Transverse colon (tissue), 4 donors: ENCODE results near the gene CACNG7. TPM values are rescaled to one million over a fixed set of nuclear protein-coding genes. Genes with fewer than 3 reads are reported as not detected.

Experiments
- DNase-seq: peaks from one replicate; pipeline ENCODE4 v3.0.0-alpha.2; 2019
- H3K27ac ChIP-seq, 4 donors: fragments of 200-600 bp; sonication (generic); 2 replicates each; pipeline ENCODE4 v1.5.1; 2016 to 2018; ENCODE audit warnings: inconsistent platforms in 4 of 4
- H3K27me3 ChIP-seq: fragments of 200-600 bp; sonication (generic); 2 replicates; pipeline ENCODE4 v1.5.1; 2017; ENCODE audit warnings: inconsistent platforms
- H3K36me3 ChIP-seq, 4 donors: fragments of 200-600 bp; sonication (generic); 2 replicates each; pipeline ENCODE4 v1.5.1; 2017 to 2019; ENCODE audit warnings: inconsistent platforms in 4 of 4
- H3K4me1 ChIP-seq, 4 donors: fragments of 200-600 bp; sonication (generic); 2 replicates each; pipeline ENCODE4 v1.5.1; 2017 to 2020; ENCODE audit warnings: inconsistent platforms in 4 of 4
- H3K4me3 ChIP-seq, 4 donors: fragments of 200-600 bp; sonication (generic); 1 replicate in 1 of 4; 2 replicates in 3 of 4; pipeline versions ENCODE4 v1.5.1 to v1.6.1; 2017 to 2019; ENCODE audit warnings: inconsistent platforms in 4 of 4
- H3K9me3 ChIP-seq, 2 donors: fragments of 200-600 bp; sonication (generic); 2 replicates each; pipeline ENCODE4 v1.5.1; 2017 to 2019; ENCODE audit warnings: inconsistent platforms in 2 of 2
- EP300 ChIP-seq: sonication (generic); formaldehyde crosslinking; IDR thresholded peaks from one replicate; pipeline ENCODE4 v1.6.1; 2017; ENCODE audit warnings: antibody characterized with exemption, low read depth
- POLR2A ChIP-seq: fragments of 450-650 bp; IDR thresholded peaks from one replicate; pipeline ENCODE4 v1.6.1; 2016; ENCODE audit warnings: antibody characterized with exemption, mild to moderate bottlenecking, moderate library complexity
- POLR2AphosphoS5 ChIP-seq, 3 donors: sonication (generic); formaldehyde crosslinking; IDR thresholded peaks; one replicate each; pipeline ENCODE4 v1.6.1; 2016; ENCODE audit warnings: antibody characterized with exemption in 3 of 3
- WGBS, 2 donors: methylation state at CpG; one replicate each; pipeline ENCODE4 v1.1.5; 2018; ENCODE audit warnings: low coverage in 1 of 2; 5-methylcytosine and 5-hydroxymethylcytosine counted together
- in situ Hi-C, 4 donors: fragments of 200-750 bp; cut with MboI; loops; one replicate each; pipeline versions ENCODE4 v1.15.0 to v1.15.1; 2017; ENCODE audit warnings: low sequenced_read_pairs in 3 of 4, low pct_ligation_motif_present in 1 of 4, low pct_unique_long_range_greater_than_20kb in 1 of 4
- intact Hi-C: fragments of 100-400 bp; cut with DNase I; formaldehyde crosslinking; loops from one replicate; pipeline ENCODE4 v1.15.1; 2023; ENCODE audit warnings: low total_unique reads
- total RNA-seq, 4 donors: library from RNA; depleted of rRNA; stranded (reverse); fragments of >200 nt; gene quantifications; one replicate each; pipeline ENCODE4 v1.1.0, GENCODE V29; 2016
- TF ChIP-seq, protein P1 (sequence below), 5 experiments: fragments of 200-600 bp in 3 of 5; fragments of 450-650 bp in 2 of 5; sonication (generic) in 3 of 5; IDR thresholded peaks; 1 replicate in 2 of 5; 2 replicates in 3 of 5; pipeline ENCODE4 v1.5.1; 2016 to 2017; ENCODE audit warnings: antibody characterized with exemption in 5 of 5, inconsistent platforms in 3 of 5, mild to moderate bottlenecking in 2 of 5, moderate library complexity in 1 of 5

The CACNG7 gene
- total RNA-seq, 4 donors from 2014 or later: not detected

DNA sequence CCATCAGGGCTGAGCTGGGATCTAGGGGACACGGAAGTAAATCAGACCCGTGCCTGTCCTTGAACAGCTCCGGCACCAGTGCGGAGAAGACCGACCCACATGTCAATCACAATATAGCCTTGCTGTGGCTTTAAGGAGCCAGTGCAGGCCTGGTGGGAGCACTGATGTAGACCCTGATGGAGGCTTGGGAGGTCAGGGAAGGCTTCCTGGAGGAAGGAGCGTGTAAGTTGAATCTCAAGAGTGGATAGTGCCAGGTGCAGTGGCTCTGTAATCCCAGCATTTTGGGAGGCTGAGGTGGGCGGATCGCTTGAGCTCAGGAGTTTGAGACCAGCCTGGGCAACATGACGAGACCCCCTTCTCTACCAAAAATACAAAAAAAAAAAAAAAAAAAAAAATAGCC, 42.9 kb downstream of the CACNG7 start:
- in situ Hi-C loops: no loop called here
- DNase-seq: no peak
- Histone ChIP-seq H3K27me3 (peaks cover 30% of the 10 kb centered on the region), H3K4me3 (no peak overlapping the region), H3K9me3 (no peaks in the 10 kb centered on the region), H3K36me3 (no peaks in the 10 kb centered on the region), H3K27ac (no peak overlapping the region), H3K4me1 (no peaks in the 10 kb centered on the region)
- 83% methylated on average over 9 of the region's 9 CpGs; no CpG with 5 or more reads in 1 of the 2 donors for WGBS, 2 donors
- intact Hi-C loops: no loop called here
- no peak for TF ChIP-seq EP300
- TF ChIP-seq POLR2A: no peak

GRCh38 chr19:53953383-53953782, 44.3 kb downstream of the CACNG7 start:
- DNase-seq: no peak
- Histone ChIP-seq H3K27ac (no peak overlapping the region), H3K36me3 (no peaks in the 10 kb centered on the region), H3K27me3 (peaks cover 37% of the 10 kb centered on the region), H3K4me1 (no peaks in the 10 kb centered on the region), H3K9me3 (no peaks in the 10 kb centered on the region), H3K4me3 (no peak overlapping the region)
- intact Hi-C loops: no loop called here
- TF ChIP-seq POLR2AphosphoS5 (IDR thresholded peaks at IDR 0.05) (no peak), EP300 (no peak), POLR2A (no peak)
- TF ChIP-seq, protein P1, sequence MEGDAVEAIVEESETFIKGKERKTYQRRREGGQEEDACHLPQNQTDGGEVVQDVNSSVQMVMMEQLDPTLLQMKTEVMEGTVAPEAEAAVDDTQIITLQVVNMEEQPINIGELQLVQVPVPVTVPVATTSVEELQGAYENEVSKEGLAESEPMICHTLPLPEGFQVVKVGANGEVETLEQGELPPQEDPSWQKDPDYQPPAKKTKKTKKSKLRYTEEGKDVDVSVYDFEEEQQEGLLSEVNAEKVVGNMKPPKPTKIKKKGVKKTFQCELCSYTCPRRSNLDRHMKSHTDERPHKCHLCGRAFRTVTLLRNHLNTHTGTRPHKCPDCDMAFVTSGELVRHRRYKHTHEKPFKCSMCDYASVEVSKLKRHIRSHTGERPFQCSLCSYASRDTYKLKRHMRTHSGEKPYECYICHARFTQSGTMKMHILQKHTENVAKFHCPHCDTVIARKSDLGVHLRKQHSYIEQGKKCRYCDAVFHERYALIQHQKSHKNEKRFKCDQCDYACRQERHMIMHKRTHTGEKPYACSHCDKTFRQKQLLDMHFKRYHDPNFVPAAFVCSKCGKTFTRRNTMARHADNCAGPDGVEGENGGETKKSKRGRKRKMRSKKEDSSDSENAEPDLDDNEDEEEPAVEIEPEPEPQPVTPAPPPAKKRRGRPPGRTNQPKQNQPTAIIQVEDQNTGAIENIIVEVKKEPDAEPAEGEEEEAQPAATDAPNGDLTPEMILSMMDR (IDR thresholded peaks at IDR 0.05): no peak
- in situ Hi-C loops: no loop called here
- WGBS, 2 donors: 67 to 89% methylated on average over 1 to 8 of the region's 8 CpGs

DNA sequence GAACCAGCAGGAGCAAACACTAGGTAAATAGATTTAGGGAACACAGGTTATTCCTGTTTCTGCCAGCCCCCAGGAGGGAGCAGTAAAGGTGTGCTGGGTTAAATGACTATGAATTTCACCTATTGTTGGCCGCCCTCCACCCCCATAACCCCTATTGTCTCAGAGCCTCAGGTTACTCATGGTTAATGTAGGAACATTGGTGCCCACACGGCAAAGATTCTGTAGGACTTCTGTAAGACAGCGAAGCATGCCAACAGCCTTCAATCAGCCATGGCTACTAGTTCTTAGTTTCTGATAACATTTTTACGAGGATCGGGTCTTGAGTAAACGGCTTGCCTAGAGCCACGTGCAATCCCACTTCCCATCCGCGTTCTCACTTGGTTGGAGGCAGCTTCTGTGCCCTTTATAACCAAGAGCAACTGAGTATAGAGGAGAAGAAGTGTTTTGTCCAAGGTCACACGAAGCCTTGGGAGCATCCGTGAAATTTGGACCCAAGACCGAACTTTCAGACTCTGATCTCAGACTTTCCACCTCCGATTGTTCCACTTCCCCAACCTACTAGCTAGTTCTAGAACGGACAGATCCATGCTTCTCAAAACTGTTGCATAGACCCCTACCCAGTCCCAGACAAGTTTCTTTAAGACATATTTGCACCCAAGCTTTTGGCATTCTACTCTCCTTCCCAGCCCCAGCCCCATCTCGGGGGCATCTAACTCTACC, 48.5 kb downstream of the CACNG7 start:
- Histone ChIP-seq H3K4me3 (no peak overlapping the region), H3K9me3 (no peaks in the 10 kb centered on the region), H3K4me1 (no peaks in the 10 kb centered on the region), H3K27me3 (peaks cover 72% of the 10 kb centered on the region), H3K36me3 (no peaks in the 10 kb centered on the region), H3K27ac (no peak overlapping the region)
- intact Hi-C loops: no loop called here
- in situ Hi-C loops: no loop called here
- TF ChIP-seq POLR2A (no peak), POLR2AphosphoS5 (IDR thresholded peaks at IDR 0.05) (no peak), EP300 (no peak)
- TF ChIP-seq, protein P1 (IDR thresholded peaks at IDR 0.05): no peak
- no peak for DNase-seq
- 14% methylated on average over 8 to 15 of the region's 15 CpGs for WGBS, 2 donors

DNA sequence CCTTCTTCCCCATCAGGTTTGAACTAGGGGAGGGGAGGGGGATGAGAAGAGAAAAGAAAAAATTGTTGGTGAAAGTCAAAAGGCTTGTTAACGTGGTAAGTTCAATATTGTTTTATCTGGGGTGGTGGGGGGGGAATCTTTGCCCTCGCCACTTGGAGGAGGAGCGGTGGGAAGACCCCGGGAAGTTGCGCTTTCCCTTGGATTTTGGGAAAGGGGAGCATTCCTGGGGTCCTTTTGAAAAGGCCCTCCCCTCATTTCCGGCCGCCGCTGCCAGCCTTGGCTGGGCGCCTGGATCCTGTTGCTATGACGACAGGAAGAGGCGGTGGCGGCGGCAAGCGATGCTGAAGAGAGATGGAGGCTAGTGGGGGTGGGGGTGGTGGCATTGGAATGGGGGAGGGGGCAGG, 49.1 kb downstream of the CACNG7 start:
- intact Hi-C loops (no loop called here), in situ Hi-C loops (no loop called here)
- Histone ChIP-seq H3K9me3 (no peaks in the 10 kb centered on the region), H3K36me3 (no peaks in the 10 kb centered on the region), H3K4me3 (no peak overlapping the region), H3K4me1 (no peaks in the 10 kb centered on the region), H3K27me3 (peaks cover 72% of the 10 kb centered on the region), H3K27ac (no peak overlapping the region)
- TF ChIP-seq POLR2A (no peak), EP300 (no peak)
- 12 to 20% methylated on average over 7 to 14 of the region's 14 CpGs for WGBS, 2 donors
- no peak for DNase-seq

DNA sequence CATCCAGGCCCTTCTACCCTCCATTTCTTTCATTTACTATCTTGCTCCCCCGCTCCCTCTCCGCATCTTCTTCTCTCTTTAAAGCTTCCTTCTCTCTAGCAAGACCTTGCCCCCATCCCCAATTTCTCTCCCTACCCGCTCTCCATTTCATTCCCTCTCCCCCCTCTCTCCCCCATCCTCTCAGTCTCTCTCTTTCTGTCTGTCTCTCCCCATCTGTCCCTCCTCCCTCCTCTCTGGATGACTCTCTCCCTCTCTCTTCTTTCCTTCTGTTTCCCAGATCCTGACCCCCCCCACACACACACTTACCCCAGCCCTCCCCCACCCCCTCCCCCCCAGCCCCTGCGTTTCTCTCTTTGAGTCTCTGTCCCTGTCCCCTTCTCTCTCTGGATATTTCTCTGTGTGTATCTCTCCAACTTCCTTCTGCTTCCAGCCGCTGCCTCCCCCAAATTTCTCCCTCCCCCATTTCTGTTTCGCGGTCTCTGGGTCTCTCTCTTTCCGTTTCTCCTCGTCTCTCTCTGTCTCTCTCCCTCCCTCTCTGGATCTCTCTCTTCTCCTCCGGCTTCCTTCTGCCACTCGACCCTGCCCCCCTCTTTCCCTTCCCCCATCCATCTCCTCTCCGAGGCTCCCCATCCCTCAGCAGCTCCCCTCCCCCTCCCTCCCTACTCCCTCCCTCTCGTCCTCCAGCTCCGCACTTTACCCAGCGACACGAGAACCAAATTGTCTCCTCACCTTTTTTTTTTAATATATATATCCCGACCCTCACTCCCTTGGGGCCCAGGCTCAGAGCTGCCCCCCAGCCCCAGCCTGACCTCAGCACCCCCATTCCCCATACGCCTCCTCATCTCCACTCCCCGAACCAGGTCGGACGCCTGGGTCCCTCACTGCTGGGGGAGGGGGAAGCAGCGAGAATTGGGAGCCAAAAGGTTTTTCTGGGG, 50.0 kb downstream of the CACNG7 start:
- peaks cover 79% of the 10 kb centered on the region for H3K27me3 ChIP-seq
- TF ChIP-seq, protein P1 (IDR thresholded peaks at IDR 0.05): no peak
- TF ChIP-seq POLR2AphosphoS5 (IDR thresholded peaks at IDR 0.05): no peak

More for the DNA sequence above, 50.0 kb downstream of the CACNG7 start:
- intact Hi-C loops: no loop called here
- H3K36me3 ChIP-seq: no peaks in the 10 kb centered on the region
- DNase-seq: no peak
- no peaks in the 10 kb centered on the region for H3K4me1 ChIP-seq
- in situ Hi-C loops: no loop called here
- no peak overlapping the region for H3K27ac ChIP-seq
- 9 to 11% methylated on average over 8 to 22 of the region's 22 CpGs for WGBS, 2 donors
- H3K9me3 ChIP-seq: no peaks in the 10 kb centered on the region
- no peak overlapping the region for H3K4me3 ChIP-seq
